Umbilical cord (tissue), 2 donors: ENCODE measurements around the gene MCIDAS. TPM values are rescaled to one million over a fixed set of nuclear protein-coding genes. Genes with fewer than 3 reads are reported as not detected.
A peak's percentile ranks its signal among the peaks of the same experiment; 100 is the strongest.

Experiments
- DNase-seq: peaks from one replicate; pipeline ENCODE4 v3.0.0-alpha.2; 2015; ENCODE audit warnings: low spot score
- total RNA-seq: library from RNA; depleted of rRNA; stranded (reverse); fragments of >200 nt; gene quantifications from one replicate; pipeline ENCODE4 v1.2.3, GENCODE V29; 2014; ENCODE audit warnings: low replicate concordance; ENCODE audit not compliant: insufficient read depth

MCIDAS gene
- total RNA-seq, 1 donor from 2014 or later = not detected

DNA sequence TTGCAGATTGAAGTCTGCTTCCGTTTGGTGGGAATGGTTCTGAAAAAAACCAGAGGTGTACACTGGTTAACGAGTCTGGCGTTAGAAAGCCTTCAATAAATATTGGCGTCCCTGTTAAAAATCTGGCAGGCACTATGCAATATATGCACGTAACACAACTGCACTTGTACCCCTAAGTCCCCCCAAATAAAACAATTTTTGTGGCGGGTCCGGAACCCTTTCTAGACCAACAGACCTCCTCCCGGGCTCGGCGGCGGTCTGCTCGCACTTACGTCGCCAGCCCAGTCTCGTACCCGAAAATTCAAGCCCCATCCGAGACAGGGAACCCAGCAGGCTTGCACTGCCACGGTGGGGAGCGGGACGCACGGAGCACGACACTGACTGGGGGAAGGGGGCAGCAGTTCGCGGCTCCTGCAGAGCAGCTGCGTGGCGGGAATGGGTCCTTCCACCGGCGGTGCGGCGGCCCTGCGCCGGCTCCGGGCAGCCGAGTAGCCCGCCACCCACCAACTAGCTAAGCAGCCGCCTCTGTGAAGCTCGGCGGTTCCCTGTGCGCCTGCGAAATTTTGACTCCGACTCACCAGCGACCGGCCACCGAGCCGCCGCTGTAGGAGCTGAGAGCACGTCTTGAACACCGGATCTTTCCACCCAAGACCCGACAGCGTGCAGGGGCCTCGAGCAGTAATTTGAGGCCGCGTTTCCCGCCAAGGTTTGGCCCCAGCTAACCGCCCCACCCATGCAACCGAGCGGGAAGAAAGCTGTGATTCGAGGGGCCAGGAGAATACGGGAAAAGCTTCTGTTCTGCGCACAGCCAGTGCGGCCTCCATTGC lies 3.9 kb downstream of the MCIDAS start:
- no peak for DNase-seq

DNA sequence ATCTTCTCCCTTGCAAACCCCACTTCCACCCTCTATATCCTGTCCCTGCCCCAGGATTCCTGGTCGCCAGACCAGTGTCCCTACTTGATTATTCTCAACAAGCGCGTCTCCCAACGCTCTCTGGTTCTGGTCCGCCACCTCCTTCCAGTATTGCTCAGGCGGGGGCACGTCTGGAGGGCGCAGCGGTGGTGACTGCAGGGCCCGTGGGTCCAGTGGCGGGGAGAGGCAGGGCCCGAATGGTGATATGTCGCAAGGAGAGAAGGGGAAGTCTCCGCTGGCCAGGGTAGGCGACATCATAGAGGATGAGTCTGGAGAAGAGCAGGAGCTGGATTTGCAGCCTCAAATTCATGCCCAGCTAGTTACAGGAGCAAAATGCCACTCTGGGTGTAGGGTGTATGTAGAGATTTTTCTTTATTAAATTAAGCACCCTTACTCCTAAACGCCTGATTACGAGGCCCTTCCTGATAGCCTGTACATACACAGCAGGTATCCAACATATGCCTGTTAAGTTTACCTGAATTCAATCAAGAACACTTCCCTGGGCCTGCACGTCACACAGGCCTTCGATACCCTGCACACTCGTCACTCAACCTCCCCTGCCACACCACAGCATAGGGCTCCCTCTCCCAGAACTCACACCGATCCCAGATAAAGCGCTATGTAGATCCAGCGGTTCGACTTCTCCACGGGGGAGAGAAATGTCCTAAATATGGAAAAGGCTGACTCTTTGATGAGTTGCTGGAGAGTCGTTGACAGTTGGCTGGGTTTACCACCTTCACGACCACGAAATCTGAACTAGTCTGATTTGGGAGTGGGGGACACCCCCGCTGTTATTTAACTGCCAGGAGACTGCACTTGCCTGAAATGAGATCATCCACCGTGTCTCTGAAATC lies 4.8 kb downstream of the MCIDAS start:
- no peak for DNase-seq

DNA sequence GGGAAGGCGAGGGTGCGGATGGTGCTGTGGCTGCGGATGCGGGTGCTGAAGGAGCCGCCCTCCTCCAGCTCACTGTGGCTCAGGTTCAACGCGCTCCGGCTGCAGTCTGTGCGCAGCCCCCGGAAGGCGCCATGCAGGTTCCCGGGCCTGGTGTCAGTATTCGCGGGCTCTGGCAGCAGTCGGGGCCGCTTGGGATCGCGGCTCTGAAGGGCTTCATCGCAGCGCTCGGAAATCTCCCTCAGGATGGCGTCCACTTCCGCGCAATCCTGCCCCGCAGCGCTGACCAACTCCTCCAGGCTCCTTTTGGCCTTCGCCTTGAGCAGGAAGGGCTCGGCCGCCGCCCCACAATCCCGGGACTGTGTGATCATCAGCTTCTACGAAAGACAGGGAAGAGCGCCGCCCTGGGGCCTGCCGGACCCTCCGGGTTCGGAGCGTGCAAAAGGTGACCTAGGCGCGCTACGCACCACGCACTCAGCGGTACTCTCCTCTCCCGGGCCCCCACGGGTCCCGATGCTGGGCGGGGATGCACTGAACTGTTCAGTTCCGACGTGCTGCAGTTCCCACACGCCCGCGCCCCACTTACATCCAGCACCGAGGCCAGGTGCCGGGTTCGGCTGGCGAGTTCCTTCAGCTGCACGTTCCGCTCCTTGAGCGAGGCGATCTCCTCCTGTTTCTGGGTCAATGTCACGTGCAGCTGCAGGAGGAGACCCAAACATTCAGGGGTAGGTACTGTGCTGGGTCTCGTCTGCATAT lies 6.5 kb downstream of the MCIDAS start:
- no peak for DNase-seq

DNA sequence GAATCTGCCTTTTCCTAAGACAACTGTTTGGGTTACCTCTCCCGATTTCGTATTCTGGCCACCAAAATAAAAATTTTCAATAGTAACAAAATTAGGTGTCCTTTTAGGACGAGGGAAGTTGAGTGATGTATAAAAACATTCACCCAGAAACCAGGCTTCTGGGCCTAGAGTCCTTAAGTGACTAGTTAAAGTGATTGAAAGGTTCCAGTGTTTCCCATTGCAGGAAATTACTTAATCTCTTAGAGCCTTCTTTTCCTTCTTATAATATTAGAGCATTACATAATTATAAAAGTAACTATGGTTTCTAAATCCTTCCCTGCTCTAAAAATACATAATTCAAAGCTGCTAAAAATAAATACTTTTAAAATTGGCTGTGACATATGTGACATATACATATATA lies 7.3 kb downstream of the MCIDAS start:
- DNase-seq = no peak

DNA sequence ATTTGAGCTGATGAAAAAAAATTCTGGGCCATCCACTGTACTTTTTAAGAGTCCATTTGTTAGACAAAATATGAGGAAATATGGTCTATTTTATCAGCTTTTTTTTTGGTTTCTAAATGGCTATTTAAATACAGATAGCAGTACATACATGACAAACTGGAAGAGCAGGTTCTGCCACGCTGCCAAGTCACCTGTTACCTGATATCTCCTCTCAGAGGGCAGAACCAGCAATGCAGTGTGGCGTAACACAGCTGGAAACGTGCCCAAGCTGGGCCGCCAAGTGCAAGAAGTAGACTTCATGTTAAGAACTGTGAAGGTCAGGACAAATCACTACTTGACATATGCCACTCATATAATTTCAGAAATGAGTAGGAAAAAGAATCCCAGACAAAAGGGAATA lies 8.1 kb downstream of the MCIDAS start:
- DNase-seq = peak; percentile 73

DNA sequence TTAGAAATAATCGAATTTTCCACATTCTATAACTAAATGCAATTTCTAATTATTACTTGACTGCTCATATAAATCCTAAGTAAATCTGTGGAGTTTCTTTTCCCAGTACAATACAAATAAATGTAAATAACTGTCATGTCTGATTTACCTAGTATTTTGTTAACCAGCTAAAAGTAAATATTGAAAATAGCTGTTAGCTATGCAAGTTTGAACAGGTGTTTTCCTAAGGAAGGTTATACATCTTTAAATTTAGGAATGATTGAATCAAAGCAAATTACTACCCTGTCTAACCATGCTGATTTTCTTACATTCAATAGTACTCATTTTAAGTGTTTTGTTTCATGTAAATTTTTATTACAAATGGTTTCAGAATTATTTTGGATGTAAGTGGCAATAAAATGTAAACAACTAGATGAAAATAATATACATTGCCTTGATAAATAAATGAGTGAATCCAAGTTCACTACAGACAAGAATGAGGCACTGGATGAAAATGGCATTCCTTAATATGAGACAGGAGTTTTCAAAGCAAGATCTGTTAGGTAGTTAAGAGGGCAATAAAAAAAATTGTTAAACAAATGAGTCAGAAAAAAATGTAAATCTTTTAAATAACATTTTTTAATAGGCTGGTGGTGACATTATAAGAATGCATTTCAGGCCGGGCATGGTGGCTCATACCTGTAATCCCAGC lies 15.8 kb downstream of the MCIDAS start:
- DNase-seq = no peak

DNA sequence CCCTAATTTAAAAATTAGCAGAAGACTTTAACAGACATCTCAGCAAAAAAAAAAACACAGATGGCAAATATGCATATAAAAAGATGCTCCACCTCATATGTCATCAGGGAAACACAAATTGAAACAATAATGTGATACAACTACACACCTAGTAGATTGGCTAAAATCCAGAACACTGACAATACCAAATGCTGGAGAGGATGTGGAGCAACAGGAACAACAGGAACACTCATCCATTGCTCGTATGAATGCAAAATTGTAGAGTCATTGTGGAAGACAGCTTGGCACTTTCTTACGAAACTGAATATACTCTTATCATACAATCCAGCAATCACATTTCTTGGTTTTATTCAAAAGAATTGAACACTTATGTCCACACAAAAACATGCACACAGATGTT lies 22.1 kb downstream of the MCIDAS start:
- DNase-seq = no peak

DNA sequence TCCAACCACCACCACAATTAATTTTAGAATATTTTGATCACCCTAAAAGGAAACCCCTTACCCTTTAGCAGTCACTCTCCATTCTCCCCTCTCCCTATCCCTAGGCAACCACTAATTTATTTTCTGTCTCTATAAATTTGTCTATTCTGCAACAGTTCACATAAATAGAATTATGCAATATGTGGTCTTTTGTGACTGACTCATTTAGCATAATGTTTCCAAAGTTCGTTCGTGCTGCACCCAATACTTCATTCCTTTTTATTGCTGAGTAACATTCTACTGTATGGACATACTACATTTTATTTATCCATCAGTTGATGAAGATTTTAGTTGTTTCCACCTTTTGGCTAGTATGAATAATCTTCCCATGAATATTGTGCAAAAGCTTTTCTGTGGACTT lies 36.0 kb downstream of the MCIDAS start:
- DNase-seq = no peak

DNA sequence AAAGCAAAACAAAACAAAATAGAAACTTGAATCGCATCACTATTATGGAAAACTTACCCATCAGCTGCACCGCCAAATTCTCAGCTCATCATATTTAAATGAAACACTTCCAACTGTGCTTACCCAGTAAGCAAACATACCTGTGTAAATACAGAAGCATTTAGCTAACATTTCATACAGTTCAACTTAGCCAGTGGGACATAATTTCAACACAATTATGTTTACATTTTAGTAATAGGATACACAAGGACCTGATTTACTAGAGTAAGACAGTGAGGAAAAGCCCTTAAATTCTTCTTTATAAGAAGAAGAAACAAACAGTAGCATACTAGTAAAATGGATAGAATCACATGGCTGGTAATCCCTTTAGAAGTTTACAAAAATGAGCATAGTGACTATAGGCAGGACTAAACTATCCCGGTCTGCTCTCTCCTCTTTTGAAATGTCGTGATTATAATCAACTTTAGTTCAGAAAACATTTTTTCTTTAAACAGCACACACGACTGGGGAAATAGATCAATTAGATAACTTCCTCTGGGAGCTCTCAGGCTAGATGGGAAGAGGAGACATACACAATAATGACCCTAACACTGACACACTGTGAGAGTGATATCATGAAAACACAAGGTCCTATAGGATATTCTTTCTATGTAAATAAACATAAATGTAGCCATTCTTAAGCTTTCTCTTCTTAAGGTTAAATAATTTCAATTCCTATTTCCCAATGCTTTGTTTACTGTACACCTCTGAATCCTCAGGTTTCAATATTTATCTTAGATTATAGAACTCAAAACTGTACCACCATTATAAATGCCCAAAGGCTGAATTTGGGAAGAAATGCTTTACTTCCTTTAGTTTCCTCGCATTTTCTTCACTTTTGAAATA lies 38.2 kb downstream of the MCIDAS start:
- no peak for DNase-seq

DNA sequence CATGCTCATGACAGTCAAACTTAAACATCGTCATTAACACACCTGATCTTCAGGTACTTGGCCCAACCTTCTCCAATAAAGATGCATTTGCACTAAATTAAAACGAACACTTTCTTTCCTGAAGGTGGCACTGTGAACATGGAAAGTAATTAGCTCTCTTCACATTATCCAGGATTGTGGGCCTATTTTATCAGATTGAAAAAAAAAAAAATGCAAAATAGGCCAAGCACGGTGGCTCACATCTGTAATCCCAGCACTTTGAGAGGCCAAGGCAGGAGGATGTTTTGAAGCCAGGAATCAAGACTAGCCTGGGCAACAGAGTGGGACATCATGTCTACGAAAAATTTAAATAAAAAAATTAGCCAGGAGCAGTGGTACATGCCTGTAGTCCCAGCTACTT lies 39.7 kb downstream of the MCIDAS start:
- no peak for DNase-seq

DNA sequence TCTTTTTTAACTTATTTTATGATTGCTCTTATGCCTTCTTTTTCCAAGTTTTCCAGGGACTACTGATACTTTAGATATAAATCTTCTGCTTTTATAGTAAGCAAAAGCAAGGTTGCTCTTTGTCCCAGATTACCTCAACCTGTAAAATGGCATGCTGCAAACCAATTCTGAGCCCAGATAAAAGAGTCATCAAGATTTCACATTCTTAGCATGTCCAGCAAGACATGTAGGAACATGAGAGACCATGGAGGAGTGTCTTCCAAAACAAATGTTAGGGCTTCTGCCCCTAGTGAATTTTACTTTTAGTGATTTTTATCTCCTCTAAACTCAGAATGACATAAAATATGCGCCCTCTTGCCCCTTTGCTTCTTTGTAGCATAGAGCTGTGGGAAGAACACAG lies 47.1 kb downstream of the MCIDAS start:
- no peak for DNase-seq

DNA sequence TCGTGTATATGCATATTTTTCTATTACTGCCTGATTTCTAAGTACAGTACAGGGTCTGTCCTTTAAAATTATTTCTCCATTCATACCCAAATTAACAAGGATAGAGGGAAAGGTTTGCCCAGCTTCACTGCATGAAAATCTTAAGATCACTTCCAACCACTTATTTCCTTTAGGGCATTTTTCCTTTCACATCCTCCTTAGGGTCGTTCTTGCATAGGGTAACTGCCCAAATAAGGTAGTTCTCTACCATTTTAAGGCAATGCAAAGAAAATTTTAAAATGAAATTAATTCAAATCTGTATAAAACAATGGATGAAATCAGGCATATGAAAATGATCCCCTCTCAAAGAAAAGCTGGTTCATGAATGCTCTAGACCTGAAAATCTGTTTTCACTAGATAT lies 50.0 kb downstream of the MCIDAS start:
- DNase-seq = no peak

DNA sequence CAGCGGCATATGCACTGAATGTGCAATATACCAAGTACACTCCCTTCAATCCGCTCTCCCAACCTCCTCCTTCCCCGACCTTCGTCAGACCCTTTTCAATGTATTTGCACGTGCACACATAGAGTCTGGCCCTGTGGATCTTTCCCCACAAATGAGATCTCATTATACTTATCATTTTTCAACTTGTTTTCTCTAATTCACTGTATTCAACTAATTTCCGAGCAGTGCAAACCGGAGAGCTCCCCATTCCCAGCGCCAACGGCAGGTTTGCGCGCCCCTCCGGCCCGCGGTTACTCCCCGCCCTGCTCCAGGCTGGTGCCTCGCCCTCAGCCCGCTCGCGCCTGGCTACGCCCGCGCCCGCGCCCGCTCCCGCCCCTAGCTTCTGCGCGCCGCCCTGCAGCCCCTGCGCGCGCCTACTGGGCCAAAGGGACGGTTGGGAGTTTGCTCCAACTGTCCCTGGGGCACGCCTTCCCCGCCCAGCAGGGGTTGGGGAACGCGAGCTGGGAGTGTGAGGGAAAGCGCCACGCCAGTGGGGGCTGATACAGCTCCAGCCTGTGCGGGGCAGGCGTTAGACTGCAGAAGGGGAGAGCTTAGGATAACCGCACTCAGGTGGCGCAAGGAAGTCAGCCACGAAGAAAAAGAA lies 50.8 kb downstream of the MCIDAS start:
- DNase-seq = peak; percentile 57

DNA sequence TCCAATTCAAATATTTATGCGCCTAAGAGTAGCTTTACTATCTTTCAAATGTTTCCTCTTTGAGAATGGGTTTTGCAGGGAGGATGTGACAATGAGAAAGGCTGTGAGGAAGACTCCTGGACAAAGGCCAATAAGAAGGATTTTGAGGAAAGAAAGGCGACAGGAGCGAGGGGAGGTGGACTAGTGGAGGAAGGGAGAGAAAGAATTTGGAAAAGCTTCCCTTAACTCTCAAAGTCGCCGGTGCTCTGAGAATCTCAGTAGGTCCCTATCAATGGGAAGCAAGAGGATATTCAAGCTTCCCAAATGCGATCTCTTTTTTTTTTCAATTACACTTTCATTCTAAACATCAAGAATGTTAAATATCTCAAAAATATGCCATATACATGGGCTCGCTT lies 51.3 kb downstream of the MCIDAS start:
- no peak for DNase-seq

DNA sequence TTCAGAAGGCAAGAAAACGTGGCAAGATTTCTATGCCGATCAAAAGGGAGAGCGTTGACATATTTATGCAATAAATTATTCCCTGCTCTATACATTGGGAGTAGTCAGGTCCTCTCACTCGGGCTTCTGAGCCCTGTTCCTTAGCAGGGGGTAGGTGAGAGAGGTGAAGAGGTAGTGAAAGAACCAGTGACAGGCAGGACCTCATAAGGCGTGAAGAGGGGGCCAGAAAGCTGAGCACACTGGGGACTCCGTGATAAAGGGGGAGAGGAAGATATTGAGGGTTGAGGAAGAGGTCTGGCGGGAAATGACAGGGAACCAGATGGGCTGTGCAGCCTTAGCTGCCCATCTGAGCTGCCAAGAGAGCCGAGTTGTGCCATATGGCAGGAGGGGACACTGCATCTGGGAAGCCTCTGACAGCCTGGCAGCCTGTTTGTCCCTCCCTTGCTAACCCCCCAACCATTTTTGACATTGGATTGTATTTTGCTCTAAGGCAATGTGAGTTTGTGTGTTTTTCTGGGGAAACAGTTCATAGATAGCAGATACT lies 53.4 kb downstream of the MCIDAS start:
- no peak for DNase-seq

DNA sequence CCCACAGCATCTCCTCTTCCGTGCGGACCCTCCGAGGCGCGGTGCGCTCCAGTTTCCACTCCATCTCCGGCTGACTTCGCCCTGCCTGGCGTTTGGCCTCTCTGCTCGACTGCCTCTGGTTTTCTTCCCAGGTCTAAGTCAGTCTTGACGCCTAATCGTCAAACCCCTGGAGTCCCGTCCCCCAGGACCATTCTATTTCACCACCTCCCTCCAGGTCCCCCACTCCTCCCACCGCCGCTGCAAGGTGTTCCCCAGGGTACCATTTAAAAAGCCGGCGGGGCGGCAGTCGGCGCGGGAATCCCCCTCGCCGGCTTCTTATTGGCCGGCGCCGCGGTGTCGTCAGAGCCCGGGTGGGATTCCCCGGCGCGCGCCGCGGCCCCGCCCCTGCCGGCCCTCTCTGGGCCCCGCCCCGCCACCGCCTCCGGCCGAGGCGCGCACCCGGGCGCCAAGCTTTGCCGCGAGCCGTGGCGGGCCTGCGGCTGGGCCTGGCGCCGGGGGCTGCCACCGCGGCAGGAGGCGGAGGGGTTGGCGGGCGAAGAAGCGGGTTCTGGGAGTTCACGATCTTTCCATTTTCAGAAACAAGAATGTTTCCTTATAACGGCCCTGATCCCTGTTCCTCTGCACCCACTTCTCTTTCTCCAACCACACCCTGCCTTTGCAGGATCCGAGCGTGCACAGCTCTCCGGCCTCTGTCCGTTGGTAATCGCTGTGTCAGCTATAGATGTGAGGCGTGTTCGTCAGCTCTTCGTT lies 54.0 kb downstream of the MCIDAS start, which contains the start of gene CDC20B:
Gene CDC20B (minus strand): TSS at position 241 of the 750 bp plus-strand sequence. CDS start 177 bp downstream, at position 64.
- DNase-seq = peak; percentile 82

DNA sequence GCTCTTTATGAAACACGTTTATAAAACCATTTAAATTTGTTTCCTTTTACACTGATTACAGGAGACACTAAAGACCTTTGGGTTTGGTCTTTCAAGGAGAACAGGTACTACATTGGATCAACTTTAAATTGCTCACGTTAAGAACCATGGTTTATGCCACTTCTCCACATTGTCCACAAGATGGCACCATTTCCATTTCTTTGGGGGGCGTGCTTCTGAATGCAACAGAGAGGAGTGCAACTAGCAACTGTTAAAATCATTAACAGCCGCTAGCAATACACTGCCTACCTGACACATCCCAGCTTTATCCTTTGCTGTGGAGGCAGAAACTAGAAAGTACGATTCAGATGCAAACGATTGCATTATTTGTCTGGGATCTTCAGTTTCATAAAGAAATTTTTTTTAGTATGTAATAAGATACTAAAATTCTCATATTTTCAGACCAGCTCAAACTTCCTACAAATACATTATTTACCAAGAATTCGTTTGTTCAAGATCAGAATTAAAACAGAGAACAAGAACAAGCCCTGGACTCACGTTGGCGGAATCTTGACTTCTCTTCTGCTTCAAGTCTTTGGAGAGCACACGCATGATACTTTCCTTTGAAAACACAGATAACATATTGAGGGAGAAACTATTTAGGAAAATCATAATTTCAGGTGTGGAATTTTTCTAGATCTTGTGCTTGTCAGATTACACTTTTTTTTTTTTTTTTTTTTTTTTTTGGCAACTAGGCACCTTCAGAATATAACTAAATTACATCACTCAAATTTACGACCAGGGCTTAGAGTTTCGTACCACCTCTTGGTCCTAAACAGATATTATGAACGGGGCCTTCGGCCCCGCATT lies 54.8 kb downstream of the MCIDAS start:
- DNase-seq = peak; percentile 89

DNA sequence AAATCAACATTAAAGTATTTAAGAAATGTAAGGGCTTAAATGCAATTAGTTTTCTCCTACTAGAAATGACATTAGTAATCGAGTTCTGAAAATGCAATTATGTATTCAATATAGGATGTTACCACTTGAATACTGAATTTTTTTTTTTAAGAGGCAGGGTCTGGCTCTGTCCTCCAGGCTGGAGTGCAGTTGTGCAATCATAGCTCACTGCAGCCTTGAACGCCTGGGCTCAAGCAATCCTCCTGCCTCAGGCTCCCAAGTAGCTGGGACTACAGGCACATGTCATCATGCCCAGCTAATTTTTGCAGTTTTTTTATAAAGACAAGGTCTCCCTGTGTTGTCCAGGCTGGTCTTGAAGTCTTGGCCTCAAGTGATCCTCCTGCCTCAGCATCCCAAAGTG lies 55.6 kb downstream of the MCIDAS start:
- no peak for DNase-seq
